Heart left ventricle (tissue), 13 donors: Measurements from ENCODE around the gene LPP.

ENCODE experiments used
- CTCF ChIP-seq, 12 donors: fragments of 200-600 bp; sonication (generic) in 4 of 12; IDR thresholded peaks; one replicate each; pipeline versions ENCODE4 v1.5.0 to v1.8.0; 2018 to 2022; ENCODE audit warnings: antibody characterized with exemption in 12 of 12, mild to moderate bottlenecking in 5 of 12
- POLR2A ChIP-seq, 2 donors: fragments of 450-650 bp; IDR thresholded peaks; one replicate each; pipeline ENCODE4 v1.6.1; 2017; ENCODE audit warnings: antibody characterized with exemption in 2 of 2, mild to moderate bottlenecking in 2 of 2, moderate library complexity in 2 of 2
- donor health status: ischemic (EF 13 %, LVEDD 7.1; RV severe dilation, severe dysfunction).
- donor health status: DM: no; HTN: yes; CAD: no.
- donor health status: DM: no; HTN: no; CAD: no.
- donor health status: ischemic (EF 25% LVEDD 6.9; RV normal size, moderate dysfunction).
- donor health status: ischemic (EF 25% LVEDD 5.7; RV mildly dilated, moderate dysfunction).
- donor health status: ischemic (EF 35%, LVEDD 5.7; RV mildly dilated, moderate dysfunction).
- donor health status: nonischemic (EF 11% LVEDD 7.7; RV severe dilation, severe dysfunction).
- donor health status: DM: yes; HTN: yes; CAD: no.
- donor health status: PGD.
- donor health status: ischemic (EF 29% LVEDD 5.4; RV normal size, mild dysfunction).
- donor health status: nonischemic (EF 23%, LVEDD 6.1; RV moderate dilation, normal function).

DNA sequence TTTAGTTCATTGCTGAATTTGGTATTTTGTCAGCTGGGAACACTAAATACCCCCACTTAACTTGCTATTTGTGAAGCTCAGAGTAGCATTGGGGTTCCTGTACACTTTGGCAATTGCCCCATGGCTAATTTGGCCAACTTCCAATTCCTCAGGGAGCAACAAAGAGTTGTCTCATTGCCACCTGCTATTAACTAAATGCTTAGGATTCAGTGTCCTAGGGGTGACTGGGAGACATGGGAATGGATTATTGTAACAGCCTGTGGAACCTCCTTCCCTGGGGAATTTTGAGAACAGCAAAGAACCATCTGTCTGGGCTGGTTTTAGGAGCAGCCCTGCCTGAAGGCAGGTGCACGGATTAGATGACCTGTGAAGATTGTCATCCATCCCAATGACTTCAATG lies 580.4 kb downstream of the LPP start:
- TF ChIP-seq CTCF (IDR thresholded peaks at IDR 0.05) (no peak), POLR2A (IDR thresholded peaks at IDR 0.05) (no peak)
